HG03439 (cell line): ENCODE results near the gene CYP4A22.
"Not testable (repeated sequence)": the region's sequence is repeated elsewhere in the genome, so short reads cannot be mapped to it uniquely, and the experiment has no call there.

ENCODE experiments used
- ATAC-seq: cut with Tn5 transposase; IDR thresholded peaks from one replicate; pipeline ENCODE4 v1.9.1; 2021; ENCODE audit warnings: mild to moderate bottlenecking, moderate library complexity; ENCODE audit not compliant: unreplicated experiment

CYP4A22 gene

DNA sequence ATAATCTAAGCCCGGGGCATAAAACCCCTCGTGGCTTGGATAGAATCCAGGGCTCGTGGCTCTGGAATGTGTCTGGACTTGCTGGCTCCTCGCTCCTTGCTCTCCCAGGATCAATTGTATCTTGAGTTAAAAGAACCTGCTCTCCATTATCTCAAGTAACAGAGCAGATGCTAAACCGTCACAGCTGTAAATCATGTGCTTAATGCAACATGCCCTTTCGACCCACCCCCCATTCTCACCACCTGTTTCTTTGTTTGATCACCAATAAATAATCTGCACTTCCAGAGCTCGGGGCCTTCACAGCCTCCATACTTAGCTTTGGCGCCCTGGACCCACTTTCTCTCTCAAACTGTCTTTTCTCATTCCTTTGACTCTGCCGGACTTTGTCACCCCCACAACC, 11.9 kb downstream of the CYP4A22 start:
- not testable (repeated sequence) for ATAC-seq

DNA sequence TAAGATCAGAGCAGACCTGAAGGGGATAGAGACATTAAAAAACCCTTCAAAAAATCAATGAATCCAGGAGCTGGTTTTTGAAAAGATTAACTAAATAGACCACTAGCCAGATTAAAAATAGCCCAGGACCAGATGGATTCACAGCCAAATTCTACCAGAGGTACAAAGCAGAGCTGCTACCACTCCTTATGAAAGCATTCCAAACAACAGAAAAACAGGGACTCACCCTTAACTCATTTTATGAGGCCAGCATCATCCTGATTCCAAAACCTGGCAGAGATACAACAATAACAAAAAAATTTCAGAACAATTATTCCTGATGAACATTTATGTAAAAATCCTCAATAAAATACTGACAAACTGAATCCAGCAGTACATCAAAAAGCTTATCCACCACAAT, 19.2 kb downstream of the CYP4A22 start:
- ATAC-seq = not testable (repeated sequence)

DNA sequence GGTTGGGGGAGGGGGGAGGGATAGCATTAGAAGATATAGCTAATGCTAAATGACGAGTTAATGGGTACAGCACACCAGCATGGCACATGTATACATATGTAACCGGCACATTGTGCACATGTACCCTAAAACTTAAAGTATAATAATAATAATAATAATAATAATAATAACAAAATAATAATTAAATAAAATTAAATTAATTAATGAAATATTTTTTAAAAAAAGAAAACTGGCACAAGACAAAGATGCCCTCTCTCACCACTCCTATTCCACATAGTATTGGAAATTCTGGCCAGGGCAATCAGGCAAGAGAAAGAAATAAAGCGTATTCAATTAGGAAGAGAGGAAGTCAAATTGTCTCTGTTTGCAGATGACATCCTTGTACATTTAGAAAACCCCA, 20.7 kb downstream of the CYP4A22 start:
- not testable (repeated sequence) for ATAC-seq

DNA sequence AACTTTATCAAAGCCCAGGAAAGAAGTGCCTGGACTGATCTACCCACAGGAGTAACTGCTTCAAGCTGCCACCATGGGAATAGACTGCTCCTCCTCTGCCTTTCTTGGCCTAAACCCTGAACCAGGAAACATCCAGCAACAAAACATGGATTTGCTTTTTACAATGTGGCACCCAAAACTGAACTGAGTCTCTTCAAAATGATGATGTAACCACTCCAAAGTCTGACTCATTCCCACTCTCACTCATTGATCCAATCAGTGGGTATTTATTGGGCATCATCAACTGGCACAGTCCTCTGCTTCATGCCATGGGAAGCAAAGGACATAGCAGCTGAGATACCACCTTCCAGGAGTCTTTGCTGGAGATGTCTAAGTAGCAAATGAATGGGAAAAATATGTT, 23.5 kb downstream of the CYP4A22 start:
- ATAC-seq = no peak

DNA sequence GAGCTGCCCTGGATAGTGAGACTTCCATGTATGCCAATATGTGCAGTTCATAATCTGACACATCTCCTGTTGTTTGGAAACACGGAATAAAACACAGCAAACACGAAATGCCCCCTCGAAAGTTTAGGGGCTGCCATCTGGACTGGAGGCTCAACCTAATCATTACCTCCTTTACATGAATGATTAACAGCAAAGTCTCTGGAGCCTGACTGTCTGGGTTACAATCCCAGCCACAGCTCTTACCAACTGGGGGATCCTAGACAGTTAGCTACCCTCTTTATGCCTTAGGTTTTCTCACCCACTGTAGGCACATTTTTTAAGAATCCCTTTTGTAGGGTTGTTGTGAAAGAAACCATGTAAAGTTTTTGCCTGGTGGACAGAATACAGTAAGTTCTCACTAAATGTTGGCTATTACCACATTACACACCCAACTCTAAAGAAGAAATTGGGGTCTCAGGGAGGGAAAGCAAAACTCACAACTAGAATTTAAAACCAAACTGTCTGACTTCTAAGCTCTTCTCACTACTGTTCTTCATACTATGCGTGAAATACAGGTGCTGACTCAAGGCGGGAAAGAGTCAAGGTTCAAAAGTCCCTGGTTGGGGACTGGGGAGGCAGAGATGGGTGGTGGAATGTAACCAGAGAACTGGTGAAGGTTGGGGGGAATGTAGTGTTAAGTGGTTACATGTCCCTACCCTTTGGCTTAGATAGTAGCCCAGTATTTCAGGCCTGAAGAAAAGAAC, 24.2 kb downstream of the CYP4A22 start:
- ATAC-seq = no peak

DNA sequence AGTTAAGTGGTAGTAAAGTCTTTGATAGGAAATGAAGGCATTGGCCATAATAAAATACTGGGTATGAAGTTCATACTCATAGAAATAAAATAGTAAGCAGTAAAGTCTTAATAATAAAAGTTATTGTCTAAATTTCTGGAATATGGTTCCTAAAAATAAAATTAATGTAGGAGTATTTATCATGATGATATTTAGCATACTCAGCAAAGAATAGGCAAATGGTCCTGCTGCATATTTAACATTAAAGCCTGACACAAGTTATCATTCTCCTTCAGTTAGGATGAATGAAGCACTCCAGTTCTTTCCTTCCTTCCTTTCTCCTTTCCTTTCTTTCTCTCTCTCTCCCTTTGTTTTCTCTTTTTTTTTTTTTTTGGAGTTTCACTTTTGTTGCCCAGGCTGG, 27.3 kb downstream of the CYP4A22 start:
- ATAC-seq = no peak

DNA sequence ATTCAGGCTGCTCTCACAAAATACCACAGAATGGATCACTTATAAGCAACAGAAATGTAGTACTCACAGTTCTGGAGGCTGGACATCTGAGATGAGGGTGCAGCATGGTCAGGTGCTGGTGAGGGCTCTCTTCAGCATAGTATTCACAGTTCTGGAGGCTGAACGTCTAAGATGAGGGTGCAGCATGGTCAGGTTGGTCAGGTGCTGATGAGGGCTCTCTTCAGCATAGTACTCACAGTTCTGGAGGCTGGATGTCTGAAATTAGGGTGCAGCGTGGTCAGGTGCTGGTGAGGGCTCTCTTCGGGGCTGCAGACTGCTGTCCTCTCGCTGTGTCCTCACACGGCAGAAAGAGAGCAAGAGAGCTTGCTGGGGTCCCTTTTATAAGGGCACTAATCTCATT, 35.5 kb downstream of the CYP4A22 start:
- ATAC-seq = no peak

DNA sequence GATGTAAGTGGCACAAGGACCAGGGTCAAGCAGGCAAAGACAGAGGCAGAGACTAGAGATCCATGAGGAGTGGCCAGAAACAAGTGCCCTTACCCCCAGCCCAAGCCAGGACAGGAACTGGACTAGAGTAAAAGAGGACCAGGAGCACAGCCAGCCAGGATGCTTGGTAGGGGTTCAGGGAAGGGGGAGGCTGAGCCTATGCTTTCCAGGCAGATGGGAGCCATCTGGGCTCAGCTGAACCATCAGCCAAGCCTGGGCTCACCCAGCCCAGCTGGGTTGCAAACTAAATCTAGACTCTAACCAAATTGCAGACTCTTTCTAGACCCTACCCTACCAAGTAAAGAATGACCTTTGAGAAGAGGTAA, 37.4 kb downstream of the CYP4A22 start:
- no peak for ATAC-seq

DNA sequence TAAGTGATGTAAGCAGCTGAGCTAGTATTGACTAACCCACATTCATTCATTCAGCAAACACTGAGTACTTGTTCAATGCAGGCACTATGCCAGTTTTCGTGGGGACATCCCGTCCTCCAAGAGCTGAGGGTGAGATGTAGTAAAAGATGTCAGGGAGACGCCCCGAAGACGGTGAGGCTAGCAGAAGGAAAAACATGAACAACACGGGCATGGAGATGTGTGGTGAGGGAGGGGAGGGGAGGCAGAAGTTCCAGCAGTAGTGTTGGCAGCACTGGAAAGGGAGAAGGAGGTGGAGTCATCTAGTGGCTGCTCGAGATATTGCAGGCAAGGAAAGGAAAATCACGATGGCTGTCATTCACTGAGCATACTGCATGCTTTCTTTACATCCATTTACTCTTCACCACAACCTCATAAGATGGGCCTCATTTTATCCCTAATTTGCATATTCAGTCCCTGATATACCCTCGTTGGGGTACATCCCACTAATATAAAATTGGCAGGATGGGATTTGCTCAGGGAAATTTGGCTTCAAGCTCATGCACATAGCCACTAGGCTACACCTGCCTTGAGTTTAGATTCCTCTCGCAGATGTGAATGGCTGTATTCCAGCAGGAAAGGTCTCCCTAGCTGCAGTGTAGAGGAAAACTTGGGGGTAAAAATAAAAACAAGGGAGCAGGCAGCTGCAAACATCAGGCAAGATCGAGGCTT, 38.1 kb downstream of the CYP4A22 start:
- ATAC-seq = no peak

DNA sequence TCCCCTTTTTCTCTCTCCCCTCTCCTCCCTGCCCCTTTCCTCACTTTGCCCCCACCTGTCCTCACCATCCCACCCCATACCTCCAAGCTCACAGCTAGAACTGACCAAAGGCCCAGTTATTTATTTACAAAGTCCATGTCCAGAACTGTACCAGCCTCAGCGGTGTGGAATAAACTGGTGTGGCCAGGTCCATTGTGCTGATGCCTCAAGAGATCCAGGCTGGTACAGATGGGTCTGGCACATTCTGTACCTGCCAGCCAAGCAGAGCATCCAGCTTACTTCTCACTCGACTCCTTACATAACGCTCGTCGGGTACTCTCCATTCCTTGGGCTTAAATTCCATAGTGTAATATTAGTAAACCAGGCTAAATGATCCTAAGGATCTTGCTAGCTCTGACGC, 40.8 kb downstream of the CYP4A22 start:
- no peak for ATAC-seq

DNA sequence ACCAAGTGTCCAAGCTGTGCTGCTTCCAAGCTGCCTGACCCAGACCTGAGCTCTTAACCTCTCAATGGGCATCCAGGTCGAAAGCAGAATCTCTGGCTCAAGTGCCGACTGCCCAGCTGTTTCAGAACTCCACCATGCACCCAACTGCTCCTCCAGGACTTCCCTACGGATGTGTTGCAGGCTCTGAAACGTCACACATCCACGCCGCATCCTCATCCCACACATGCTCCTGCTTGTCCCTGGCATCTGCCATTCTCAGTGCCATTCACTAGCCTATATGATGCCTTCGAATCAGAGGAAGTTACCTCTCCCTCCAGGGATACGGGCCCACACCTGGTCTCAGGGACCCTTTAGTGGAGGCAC, 41.4 kb downstream of the CYP4A22 start:
- no peak for ATAC-seq

DNA sequence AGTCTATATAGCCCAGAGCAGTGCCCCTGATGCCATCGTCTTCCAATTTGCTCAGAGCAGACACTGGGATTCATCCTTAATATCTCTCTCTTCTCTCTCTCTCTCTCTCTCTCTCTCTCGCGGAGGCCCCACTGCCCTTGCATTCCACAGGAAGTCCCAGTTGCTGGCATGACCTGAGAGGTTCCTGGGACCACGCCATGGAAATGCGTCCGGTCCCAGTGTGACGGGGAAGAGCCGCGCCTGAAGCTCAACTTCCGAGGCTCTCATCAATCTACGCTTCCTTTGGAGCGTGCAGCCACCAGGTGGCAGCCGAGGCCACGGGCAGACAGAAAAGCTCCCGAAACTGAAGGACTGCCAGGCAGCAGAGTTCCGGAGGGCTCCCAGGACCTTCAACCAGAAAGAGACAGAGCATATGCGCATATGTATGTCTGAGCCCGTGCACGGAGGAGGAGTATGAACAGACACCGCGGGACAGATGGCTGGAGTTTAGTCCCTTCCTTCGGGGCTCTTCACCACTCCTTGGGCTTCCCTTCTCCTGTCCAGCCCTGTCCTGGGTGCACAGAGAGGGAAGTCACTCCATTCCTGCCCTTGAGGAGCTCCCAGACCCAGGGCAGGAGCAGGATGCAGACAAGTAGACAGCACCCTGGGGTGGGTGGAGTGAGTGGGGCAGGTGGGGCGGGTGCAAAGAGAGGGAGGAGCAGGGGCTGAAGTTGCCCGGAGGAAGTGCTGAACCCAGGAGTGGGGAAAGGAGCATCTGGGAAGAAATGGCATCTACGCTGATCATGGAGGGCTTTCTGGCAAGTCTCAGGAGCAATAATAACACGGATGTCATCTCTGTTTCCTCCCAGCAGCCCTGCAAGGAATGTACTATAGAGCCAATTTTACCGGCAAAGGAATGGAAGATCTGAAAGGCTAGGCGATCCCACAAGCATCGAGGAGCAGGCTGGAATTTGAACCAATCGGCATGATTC, 42.1 kb downstream of the CYP4A22 start:
- ATAC-seq = peak; percentile 76

DNA sequence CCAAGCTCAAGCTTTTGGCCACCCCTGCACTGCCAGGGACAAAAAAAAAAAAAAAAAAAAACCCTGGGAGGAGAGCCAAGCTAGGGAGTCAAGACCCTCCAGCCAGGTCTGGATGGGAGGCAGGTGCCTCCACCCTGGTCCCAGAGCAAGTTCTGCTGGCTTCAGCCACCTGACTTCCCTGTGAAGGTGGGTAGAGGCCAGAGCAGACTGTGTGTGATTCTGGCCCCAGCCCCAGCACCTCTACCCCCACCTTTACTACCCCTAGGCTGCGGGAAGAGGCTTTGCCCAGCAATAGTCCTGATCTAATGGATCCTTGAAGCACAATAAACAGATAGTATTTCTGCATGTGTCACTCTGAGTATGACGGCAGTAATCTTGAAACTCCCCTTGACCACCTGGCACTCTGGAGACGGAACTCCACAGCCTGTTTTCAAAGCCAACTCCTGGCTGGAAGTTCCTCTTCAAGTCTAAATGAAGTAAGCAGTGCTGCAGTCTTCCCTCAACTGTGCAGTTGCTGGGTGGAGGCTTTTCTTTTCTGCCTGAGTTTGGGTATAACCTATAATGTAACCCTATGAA, 42.8 kb downstream of the CYP4A22 start:
- no peak for ATAC-seq

DNA sequence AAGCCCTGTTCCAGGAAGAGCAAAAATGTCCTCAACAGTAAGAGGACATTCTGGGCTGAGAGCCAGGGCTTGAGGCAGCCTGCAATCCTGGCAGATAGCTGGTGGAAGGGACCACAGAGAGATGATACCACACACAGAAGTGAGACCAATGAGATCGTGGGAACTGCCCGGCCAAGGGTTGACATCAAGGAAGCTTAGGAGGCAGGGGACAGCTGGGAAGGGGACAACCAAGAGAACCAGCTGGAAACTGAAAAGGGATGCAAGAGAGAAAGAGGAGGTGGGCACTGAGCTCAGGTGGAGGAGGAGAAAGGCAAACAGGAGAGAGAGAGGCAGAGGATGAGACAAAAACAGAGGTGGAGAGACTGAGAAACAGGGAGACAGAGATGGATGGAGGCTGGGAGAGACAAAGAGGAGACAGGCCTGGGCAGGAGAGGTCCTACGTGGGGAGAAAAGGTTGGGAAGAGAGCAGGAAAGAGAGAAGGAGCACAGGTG, 43.4 kb downstream of the CYP4A22 start:
- ATAC-seq = no peak

DNA sequence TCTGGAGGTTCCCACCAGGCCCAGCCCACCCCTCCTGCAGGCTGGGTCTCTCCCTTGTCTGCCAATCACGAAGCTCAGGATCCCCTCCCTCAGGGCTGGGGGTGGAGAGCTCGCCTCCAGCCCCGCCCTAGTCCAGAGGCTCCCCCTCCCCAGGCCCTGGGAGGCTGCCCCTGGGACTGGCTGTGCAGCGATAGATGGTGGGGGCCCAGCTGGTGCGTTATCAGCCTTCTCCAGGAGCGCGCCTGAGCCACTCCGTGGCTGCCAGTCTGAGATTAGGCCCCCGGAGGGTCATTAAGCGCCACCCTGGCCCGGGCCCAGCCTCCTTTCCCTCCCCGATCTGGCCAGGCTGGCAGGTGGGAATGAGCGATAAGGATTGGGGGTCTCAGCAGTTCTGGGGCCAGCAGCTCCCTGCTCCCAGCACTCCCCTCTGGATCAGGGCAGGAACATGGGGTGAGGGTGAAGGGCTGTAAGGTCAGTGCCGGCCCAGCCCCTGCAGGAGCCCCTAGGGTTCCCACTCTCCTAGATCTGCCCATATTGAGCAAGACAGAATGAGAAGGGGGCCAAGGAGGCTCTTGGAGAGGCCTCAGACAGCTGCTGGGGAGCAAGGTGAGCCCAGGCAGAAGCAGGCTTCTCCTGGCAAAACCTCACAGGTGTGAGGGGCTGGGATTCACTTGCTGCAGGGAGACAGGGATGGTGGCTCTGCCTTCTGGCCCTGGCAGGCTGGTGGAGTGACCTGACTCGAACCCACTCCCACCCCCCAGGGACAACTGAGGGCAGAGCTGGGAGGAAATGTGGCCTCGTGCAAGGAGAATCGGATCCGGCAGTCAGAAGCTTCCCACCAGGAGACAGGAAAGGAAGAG, 44.1 kb downstream of the CYP4A22 start:
- no peak for ATAC-seq

DNA sequence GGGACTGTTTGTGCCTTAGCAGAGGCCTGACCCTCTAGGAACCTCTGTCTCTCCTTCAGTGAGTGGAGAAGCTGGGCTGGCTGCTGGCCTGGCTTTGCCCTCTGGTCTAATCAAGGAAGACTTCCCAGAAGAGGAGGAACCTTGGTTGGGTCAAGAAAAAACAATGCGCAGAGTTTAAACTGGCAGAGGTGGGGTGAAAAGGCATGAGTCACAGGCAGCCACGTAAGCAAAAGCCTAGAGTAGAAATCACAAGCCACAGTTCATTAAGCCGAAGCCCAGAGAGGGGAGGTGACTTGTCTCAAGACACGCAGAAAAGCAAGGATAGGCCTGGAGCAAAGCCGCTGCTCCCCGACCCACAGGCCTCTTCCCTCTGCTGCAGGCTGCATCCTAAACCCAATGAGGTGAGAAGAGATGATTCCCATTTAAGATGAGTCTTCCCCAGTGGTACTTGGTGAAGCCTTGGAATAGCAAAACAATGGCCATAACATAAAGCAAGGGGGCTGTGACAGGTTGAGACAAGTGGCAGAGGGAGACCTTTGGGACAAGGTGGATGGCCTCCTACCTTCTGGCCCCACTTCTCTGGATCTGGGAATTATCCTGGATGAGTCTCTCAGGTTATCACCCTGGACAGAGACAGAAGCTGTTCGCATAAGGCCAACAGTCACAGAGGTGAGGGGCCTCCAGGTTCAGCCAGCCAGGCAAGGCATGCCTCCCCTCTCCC, 44.9 kb downstream of the CYP4A22 start:
- no peak for ATAC-seq

DNA sequence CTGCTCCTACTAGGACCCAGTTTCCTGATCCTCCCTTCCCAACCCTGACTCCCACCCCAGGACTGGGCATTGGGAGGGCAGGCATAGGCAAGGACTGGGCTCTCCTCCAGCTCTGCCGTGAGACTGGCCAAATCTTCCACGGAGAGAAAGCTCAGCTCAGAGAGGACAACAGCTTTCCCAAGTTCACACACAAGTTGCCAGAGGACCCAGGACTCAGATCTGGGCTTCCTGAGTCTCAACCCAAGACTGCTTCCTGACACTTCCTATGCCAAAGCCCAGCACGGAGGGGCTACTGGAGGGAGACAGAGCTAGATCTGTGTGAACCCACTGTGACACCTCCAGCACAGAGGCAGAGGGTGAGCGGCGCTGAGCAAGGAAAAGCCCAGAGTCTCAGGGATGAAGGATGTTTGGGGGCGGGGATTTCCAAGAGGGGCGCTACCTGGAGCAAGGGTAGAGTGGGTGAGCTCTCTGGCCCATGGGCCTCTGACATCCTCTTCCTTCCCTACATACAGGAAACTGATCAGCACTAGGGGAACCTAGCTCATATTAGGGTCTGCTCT, 45.5 kb downstream of the CYP4A22 start:
- ATAC-seq = no peak

DNA sequence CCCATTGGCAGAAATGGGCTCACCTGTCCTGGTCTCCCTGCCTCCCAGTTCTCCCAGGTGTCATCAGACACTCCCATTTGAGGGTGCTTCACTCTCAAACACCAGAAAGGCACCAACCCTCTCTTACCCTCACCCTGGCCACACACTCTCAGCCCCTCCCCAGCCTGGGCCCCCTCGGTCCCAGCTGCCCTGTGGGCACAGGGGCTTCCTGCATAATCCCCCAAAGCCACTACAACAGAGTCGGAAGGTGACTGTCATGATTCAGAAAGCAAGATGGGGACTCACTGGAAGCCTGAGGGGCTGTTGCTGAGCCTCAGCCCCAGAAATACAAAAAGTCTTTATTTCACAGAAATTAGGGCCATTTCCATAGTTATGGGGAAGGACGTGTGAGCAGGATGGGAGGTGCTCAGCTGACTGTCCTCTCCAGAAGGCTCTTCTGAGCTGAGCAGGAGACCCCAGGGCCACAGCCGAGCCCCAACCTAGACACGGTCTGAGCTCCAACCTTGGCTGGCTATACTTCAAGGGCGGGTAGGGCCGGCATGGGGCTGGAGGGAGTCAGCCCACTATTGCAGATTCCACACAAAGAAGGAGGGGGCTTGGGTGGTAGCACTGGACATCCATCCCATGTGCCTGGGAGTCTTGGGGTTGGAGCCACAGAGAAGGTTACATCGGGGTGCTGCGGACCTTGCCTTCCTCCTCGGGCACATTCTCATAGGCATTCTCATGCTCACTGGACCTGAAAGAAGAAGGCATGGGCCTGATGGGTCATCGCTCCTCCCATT, 46.3 kb downstream of the CYP4A22 start:
- no peak for ATAC-seq
